HepG2 (cell line): Measurements from ENCODE around the gene STK32C.

ENCODE experiments used
- EP300 ChIP-seq, 3 experiments: sonication (generic) in 1 of 3; formaldehyde crosslinking in 1 of 3; IDR thresholded peaks; 2 replicates each; pipeline versions ENCODE4 v1.5.1 to v1.6.1; 2011 to 2020; ENCODE audit warnings: low read depth in 2 of 3, low read length in 2 of 3, borderline replicate concordance in 1 of 3, improper control_type of control experiment in 1 of 3, mild to moderate bottlenecking in 1 of 3, missing genetic modification reagents in 1 of 3, moderate library complexity in 1 of 3
- NFIC ChIP-seq: IDR thresholded peaks from 2 replicates; pipeline ENCODE4 v1.6.1; 2012; ENCODE audit warnings: mild to moderate bottlenecking, low read length, inconsistent platforms
- PAX8 ChIP-seq: sonication (generic); formaldehyde crosslinking; IDR thresholded peaks from 2 replicates; pipeline ENCODE4 v1.8.0; 2022; ENCODE audit warnings: mild to moderate bottlenecking, missing genetic modification reagents, borderline replicate concordance
- POLR2AphosphoS2 ChIP-seq: IDR thresholded peaks from 2 replicates; pipeline ENCODE4 v1.6.1; 2011; ENCODE audit warnings: low read depth, low read length, improper control_type of control experiment
- SMAD1 ChIP-seq: sonication (generic); formaldehyde crosslinking; IDR thresholded peaks from 2 replicates; pipeline ENCODE4 v1.4.0; 2020; ENCODE audit warnings: missing genetic modification reagents, low read depth, mild to moderate bottlenecking, borderline replicate concordance
- ZNF232 ChIP-seq: sonication (generic); formaldehyde crosslinking; IDR thresholded peaks from 2 replicates; pipeline ENCODE4 v1.4.0; 2020; ENCODE audit warnings: missing genetic modification reagents, borderline replicate concordance
- TF ChIP-seq, protein P1 (sequence below): sonication (generic); formaldehyde crosslinking; IDR thresholded peaks from 2 replicates; pipeline ENCODE4 v1.8.1; 2023; ENCODE audit warnings: missing genetic modification reagents, inconsistent platforms, borderline replicate concordance
- TF ChIP-seq, protein P2 (sequence below): sonication (generic); formaldehyde crosslinking; IDR thresholded peaks from 2 replicates; pipeline ENCODE4 v1.4.0; 2020; ENCODE audit warnings: missing genetic modification reagents, borderline replicate concordance
- TF ChIP-seq, protein P3 (sequence below): IDR thresholded peaks from 2 replicates; pipeline ENCODE4 v1.6.1; 2012; ENCODE audit warnings: inconsistent platforms
- TF ChIP-seq, protein P4 (sequence below): sonication (generic); formaldehyde crosslinking; IDR thresholded peaks from 2 replicates; pipeline ENCODE4 v1.4.0; 2020; ENCODE audit warnings: missing genetic modification reagents; ENCODE audit errors: not compliant biosample characterization
- TF ChIP-seq, protein P5 (sequence below): sonication (generic); formaldehyde crosslinking; IDR thresholded peaks from 2 replicates; pipeline ENCODE4 v1.4.0; 2020; ENCODE audit warnings: mild to moderate bottlenecking, missing genetic modification reagents

DNA sequence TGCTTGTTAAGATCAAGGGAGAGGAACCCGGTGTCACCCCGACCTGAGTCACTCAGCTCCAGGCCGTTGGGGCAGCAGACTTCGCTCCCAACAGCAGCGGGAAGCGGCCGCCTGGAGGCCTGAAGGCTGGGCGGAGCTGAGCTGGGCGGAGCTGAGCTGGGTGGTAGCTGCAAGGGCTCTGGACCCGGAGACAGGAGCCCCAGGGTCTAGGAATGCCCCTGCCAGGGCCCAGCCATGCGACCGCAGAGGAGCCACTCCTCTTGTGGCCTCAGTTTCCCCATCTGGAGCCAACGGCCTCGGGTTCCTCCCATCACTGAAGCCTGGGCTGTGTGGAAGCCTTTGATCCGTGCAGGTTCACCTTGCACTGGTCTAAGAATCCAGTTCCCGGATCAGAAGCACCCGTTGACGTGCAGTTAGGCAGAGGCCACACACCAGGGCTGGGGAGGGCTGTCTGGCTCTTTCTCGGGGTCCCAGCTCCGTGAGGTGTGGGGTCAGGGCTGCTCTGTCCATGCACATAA, 142.9 kb downstream of the STK32C start:
- TF ChIP-seq POLR2AphosphoS2 (no peak), SMAD1 (CRISPR knock-in tag) (no peak), ZNF232 (CRISPR knock-in tag) (no peak), NFIC (no peak), PAX8 (CRISPR knock-in tag) (no peak), EP300 (IDR thresholded peaks at IDR 0.05; ENCODE audit: low read depth in 2 of 2, low read length in 2 of 2) (no peak), EP300 (CRISPR knock-in tag; IDR thresholded peaks at IDR 0.05; ENCODE audit: borderline replicate concordance) (no peak)
- TF ChIP-seq, protein P1, sequence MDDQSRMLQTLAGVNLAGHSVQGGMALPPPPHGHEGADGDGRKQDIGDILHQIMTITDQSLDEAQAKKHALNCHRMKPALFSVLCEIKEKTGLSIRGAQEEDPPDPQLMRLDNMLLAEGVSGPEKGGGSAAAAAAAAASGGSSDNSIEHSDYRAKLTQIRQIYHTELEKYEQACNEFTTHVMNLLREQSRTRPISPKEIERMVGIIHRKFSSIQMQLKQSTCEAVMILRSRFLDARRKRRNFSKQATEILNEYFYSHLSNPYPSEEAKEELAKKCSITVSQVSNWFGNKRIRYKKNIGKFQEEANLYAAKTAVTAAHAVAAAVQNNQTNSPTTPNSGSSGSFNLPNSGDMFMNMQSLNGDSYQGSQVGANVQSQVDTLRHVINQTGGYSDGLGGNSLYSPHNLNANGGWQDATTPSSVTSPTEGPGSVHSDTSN, result no peak
- TF ChIP-seq, protein P2, sequence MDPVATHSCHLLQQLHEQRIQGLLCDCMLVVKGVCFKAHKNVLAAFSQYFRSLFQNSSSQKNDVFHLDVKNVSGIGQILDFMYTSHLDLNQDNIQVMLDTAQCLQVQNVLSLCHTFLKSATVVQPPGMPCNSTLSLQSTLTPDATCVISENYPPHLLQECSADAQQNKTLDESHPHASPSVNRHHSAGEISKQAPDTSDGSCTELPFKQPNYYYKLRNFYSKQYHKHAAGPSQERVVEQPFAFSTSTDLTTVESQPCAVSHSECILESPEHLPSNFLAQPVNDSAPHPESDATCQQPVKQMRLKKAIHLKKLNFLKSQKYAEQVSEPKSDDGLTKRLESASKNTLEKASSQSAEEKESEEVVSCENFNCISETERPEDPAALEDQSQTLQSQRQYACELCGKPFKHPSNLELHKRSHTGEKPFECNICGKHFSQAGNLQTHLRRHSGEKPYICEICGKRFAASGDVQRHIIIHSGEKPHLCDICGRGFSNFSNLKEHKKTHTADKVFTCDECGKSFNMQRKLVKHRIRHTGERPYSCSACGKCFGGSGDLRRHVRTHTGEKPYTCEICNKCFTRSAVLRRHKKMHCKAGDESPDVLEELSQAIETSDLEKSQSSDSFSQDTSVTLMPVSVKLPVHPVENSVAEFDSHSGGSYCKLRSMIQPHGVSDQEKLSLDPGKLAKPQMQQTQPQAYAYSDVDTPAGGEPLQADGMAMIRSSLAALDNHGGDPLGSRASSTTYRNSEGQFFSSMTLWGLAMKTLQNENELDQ (CRISPR knock-in tag), result no peak
- TF ChIP-seq, protein P3, sequence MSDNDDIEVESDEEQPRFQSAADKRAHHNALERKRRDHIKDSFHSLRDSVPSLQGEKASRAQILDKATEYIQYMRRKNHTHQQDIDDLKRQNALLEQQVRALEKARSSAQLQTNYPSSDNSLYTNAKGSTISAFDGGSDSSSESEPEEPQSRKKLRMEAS, result no peak
- TF ChIP-seq, protein P4, sequence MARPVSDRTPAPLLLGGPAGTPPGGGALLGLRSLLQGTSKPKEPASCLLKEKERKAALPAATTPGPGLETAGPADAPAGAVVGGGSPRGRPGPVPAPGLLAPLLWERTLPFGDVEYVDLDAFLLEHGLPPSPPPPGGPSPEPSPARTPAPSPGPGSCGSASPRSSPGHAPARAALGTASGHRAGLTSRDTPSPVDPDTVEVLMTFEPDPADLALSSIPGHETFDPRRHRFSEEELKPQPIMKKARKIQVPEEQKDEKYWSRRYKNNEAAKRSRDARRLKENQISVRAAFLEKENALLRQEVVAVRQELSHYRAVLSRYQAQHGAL (CRISPR knock-in tag), result no peak
- TF ChIP-seq, protein P5, sequence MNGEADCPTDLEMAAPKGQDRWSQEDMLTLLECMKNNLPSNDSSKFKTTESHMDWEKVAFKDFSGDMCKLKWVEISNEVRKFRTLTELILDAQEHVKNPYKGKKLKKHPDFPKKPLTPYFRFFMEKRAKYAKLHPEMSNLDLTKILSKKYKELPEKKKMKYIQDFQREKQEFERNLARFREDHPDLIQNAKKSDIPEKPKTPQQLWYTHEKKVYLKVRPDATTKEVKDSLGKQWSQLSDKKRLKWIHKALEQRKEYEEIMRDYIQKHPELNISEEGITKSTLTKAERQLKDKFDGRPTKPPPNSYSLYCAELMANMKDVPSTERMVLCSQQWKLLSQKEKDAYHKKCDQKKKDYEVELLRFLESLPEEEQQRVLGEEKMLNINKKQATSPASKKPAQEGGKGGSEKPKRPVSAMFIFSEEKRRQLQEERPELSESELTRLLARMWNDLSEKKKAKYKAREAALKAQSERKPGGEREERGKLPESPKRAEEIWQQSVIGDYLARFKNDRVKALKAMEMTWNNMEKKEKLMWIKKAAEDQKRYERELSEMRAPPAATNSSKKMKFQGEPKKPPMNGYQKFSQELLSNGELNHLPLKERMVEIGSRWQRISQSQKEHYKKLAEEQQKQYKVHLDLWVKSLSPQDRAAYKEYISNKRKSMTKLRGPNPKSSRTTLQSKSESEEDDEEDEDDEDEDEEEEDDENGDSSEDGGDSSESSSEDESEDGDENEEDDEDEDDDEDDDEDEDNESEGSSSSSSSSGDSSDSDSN (CRISPR knock-in tag), result no peak
